ENCODE results near the gene MAPT.

MAPT gene

DNA sequence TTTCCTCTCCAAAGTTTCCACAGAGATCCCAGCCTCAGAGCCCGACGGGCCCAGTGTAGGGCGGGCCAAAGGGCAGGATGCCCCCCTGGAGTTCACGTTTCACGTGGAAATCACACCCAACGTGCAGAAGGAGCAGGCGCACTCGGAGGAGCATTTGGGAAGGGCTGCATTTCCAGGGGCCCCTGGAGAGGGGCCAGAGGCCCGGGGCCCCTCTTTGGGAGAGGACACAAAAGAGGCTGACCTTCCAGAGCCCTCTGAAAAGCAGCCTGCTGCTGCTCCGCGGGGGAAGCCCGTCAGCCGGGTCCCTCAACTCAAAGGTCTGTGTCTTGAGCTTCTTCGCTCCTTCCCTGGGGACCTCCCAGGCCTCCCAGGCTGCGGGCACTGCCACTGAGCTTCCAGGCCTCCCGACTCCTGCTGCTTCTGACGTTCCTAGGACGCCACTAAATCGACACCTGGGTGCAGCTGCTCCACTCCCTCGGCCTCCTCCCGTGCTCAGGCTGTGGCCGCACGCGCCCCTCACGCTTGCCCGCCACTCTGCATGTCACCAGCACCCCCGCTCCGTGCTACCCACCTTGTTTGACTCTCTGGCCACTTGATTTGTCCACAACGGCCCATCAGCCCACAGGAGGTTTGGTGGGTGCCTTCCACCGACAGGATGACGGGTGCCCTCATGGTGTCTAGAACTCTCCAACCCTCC, 89.4 kb downstream of the MAPT start:
- H3K4me3 ChIP-seq (replicated peaks; ENCODE audit: low read depth, low read length), result no peak overlapping the region
- DNase-seq (ENCODE audit: extremely low read depth, low read depth), result no peak
- TF ChIP-seq, protein P1, sequence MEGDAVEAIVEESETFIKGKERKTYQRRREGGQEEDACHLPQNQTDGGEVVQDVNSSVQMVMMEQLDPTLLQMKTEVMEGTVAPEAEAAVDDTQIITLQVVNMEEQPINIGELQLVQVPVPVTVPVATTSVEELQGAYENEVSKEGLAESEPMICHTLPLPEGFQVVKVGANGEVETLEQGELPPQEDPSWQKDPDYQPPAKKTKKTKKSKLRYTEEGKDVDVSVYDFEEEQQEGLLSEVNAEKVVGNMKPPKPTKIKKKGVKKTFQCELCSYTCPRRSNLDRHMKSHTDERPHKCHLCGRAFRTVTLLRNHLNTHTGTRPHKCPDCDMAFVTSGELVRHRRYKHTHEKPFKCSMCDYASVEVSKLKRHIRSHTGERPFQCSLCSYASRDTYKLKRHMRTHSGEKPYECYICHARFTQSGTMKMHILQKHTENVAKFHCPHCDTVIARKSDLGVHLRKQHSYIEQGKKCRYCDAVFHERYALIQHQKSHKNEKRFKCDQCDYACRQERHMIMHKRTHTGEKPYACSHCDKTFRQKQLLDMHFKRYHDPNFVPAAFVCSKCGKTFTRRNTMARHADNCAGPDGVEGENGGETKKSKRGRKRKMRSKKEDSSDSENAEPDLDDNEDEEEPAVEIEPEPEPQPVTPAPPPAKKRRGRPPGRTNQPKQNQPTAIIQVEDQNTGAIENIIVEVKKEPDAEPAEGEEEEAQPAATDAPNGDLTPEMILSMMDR (IDR thresholded peaks at IDR 0.05; ENCODE audit: low read depth, low read length, missing control alignments), result no peak

DNA sequence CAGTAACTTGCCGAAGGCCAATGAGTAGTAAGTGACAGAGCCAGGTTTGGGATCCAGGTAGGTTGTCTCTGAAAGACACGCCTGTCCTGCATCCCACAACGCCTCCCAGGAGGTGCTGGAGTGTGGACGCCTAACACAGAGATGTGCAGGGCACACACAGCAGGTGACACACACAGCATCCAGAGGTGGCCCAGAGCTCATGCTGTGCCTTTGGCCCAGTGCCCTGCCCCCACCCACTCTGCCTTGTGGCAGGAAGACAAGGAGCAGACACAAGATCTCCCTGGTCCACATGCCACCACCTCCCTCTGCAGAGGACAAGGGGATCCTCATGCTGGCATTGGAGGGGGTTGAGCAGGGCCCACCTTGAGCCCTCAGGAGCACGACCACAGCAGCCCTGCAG, 90.0 kb downstream of the MAPT start:
- no peak for DNase-seq (ENCODE audit: extremely low read depth, low read depth)
- no peak overlapping the region for H3K4me3 ChIP-seq (replicated peaks; ENCODE audit: low read depth, low read length)
- TF ChIP-seq, protein P1 (IDR thresholded peaks at IDR 0.05; ENCODE audit: low read depth, low read length, missing control alignments), result no peak

DNA sequence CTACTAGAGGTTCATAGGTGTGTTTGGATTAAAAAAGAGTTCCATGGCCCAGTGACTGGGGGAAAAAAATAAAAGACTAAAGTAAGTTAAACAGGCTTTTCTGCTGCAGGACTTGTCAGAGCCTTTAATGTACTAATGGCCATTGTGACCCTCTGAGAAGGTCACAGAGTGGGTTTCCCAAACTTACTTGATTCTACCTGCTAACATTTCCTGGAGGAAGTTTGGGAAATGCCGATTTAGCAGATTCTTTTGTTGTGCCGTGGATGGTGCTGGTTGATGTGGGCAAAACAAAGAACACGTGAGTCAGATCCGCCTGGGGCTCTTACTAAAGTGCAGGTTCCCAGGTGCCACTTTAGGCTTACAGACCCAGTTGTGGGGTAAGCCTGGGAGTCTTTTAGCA, 91.1 kb downstream of the MAPT start:
- DNase-seq (ENCODE audit: extremely low read depth, low read depth), result no peak
- TF ChIP-seq, protein P1 (IDR thresholded peaks at IDR 0.05; ENCODE audit: low read depth, low read length, missing control alignments), result no peak
- H3K4me3 ChIP-seq (replicated peaks; ENCODE audit: low read depth, low read length), result no peak overlapping the region

DNA sequence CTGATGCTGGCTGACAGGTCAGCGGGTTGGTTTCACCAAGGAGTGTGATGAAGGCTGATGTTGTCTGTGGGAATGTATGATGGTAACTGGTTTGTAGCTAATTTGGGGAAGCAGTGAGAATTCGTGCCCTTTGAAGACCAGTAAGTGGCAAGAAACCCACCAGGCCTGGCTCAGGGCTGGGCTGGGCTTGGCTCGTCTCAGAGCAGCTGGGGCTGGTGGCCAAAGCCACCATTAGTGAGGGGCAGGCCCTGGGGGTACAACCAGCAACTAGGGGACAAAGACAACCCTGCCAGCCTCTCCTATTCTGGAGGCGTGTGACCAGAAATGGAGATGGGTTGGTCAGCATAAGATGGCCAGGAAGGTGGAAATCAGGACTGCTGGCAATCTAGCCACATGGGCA, 91.7 kb downstream of the MAPT start:
- DNase-seq (ENCODE audit: extremely low read depth, low read depth), result no peak
- H3K4me3 ChIP-seq (replicated peaks; ENCODE audit: low read depth, low read length), result no peak overlapping the region
- TF ChIP-seq, protein P1 (IDR thresholded peaks at IDR 0.05; ENCODE audit: low read depth, low read length, missing control alignments), result no peak

DNA sequence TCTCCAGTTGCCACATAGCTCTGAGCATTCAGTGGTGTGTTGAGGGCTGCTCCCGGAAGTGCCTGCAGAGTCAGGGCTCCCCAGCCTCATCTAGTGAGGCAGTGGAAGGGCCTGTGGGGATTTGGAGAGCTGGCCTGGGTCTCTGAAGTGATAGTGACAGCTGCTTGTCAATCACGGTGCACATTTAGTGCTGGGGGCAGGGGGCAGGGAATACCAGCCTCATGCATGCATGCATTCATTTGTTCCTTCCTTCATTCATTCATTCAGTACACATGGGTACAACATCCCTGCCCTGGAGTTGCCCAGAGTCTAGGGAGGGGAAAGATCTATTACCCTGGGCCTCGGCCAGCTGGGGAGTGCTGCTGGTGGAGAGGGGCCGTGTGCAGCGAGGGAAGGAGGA, 93.4 kb downstream of the MAPT start:
- no peak overlapping the region for H3K4me3 ChIP-seq (replicated peaks; ENCODE audit: low read depth, low read length)
- no peak for DNase-seq (ENCODE audit: extremely low read depth, low read depth)
- TF ChIP-seq, protein P1 (IDR thresholded peaks at IDR 0.05; ENCODE audit: low read depth, low read length, missing control alignments), result no peak

DNA sequence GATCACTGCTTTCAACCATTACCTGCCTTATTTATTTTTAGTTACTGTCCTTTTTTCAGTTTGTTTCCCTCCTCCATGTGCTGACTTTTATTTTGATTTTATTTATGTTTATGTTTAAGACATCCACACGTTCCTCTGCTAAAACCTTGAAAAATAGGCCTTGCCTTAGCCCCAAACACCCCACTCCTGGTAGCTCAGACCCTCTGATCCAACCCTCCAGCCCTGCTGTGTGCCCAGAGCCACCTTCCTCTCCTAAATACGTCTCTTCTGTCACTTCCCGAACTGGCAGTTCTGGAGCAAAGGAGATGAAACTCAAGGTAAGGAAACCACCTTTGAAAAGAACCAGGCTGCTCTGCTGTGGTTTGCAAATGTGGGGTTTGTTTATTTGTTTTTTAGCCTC, 95.4 kb downstream of the MAPT start:
- TF ChIP-seq, protein P1 (IDR thresholded peaks at IDR 0.05; ENCODE audit: low read depth, low read length, missing control alignments), result no peak
- no peak overlapping the region for H3K4me3 ChIP-seq (replicated peaks; ENCODE audit: low read depth, low read length)
- no peak for DNase-seq (ENCODE audit: extremely low read depth, low read depth)

DNA sequence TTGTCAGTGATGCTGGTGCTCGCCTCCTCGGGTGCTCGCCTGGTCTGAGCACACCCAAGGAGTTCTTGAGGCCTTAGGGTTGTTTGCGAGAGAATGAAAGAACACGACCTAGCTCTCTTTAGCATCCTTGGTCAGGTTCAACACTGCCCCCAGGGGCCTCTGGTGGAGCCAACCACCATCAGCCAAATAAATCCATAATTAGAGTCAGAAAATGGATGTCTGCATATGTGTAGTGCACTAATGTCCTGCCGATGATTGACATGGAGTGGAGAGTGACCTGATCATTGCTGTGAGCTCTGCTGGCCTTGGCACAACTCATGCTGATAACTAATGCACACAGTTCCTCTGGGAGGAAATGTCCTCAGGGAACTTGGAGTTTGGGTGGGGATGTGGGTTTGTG, 96.5 kb downstream of the MAPT start:
- TF ChIP-seq, protein P1 (IDR thresholded peaks at IDR 0.05; ENCODE audit: low read depth, low read length, missing control alignments), result peak; percentile 11
- no peak for DNase-seq (ENCODE audit: extremely low read depth, low read depth)
- H3K4me3 ChIP-seq (replicated peaks; ENCODE audit: low read depth, low read length), result no peak overlapping the region

Measured in HFF-Myc (cell line).